Stimulated activated CD4-positive, alpha-beta T cell treated with anti-CD3 and anti-CD28 coated beads, TNF-alpha, amount 100 ng/mL, for 4 hours (primary cell): Measurements from ENCODE around the gene FAM83F.
"Not testable (repeated sequence)": the region's sequence is repeated elsewhere in the genome, so short reads cannot be mapped to it uniquely, and the experiment has no call there.

Experiments
- DNase-seq, 3 experiments: peaks; one replicate each; pipeline ENCODE4 v3.0.0-alpha.2; 2020; ENCODE audit warnings: low read depth in 3 of 3

FAM83F gene

GRCh38 chr22:39994566-39995392 is at the start of gene FAM83F:
FAM83F (plus strand) TSS chr22:39994954; CDS start chr22:39995043, 89 bp downstream.
- DNase-seq = peak in 2 of 3 experiments; percentile 11 to 35

DNA sequence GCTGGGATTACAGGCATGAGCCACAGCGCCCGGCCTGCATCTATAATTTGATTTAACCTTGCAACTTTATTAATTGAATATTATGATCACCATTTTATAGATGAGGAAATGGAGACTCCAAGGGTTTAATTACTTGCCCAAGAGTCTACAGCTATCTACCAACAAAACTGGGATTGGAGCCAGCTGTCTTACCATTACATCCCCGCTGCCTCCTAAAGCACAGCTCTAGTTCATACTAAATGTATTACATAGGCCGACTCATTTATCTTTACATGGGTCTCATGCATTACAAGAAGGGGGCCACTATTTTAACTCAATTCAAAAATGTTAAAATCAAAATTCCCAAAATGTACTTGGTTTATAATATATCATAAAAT is 48.6 kb upstream of the FAM83F start:
- no peak for DNase-seq

- no peak for DNase-seq
Measured at GRCh38 chr22:39946503-39947219, 48.1 kb upstream of the FAM83F start.

DNA sequence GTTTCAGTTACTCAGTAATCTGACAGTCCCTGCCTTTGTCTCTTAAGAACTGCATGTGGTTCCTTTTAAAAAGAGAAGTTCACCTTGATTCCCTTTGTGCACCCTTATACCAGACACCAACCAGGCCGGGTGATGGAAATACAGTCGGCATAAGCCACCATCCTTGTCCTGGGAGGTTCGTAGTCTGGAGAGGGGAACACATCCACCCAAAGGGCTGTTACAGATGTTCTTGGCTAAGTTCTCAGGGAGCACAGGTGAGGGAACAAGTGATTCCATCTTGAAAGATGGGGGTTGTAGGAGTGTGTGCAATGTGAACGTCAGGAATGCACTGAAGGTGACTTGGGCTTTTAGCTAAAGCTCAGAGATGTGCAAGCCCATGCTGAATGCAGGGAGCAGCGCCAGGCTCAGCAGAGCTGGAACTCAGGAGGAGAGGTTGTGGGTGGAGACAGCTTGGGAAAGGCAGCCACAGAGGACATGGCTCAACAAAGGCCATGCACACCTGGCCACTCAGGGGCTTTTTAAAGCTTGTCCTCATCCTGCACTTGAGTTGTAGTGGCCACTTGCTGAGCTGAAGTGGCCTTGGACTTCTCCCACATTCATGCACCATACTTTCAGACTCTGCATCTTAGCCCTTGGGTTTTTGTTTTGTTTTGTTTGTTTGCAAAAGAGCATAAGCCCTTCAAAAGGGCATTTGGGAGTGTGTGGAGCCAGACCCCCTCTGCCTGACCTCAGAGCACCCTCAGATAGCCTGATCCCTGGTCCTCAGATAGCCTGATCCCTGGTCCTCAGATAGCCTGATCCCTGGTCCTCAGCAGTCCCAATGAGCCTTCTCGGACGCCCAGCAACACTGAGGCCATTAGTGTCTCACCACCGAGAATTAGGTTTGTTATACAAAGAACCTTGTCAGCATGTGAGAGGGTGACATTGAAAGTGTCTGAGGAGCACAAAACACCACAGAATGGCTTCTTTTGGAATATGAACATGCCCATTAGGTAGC is 47.2 kb upstream of the FAM83F start:
- DNase-seq = no peak

GRCh38 chr22:39949964-39950737 is 44.6 kb upstream of the FAM83F start:
- no peak for DNase-seq

DNA sequence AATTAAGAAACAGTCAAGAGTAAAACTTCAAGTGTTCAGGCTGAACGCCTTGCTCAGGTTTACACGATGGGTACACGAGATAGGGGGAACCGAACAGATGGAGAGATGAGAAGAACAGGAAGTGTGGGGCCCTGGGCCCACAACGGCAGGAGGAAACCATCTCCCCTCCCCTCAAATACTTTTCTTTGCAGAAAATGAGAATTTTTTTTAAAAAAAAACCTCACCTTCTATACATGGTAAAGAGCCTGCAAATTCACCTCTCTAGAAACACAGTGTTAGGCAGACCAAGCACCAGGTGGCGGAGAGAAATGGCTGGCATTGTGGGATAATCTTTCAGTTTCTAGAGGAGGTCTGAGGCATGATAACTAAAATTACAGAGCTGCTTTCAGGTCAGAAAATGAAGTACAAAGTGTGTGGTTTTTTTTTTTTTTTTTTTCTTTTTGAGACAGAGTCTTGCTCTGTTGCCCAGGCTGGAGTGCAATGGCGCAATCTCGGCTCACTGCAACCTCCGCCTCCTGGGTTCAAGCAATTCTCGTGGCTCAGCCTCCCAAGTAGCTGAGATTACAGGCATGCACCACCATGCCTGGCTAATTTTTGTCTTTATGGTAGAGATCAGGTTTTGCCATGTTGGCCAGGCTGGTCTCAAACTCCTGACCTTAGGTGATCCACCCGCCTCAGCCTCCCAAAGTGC is 43.0 kb upstream of the FAM83F start:
- not testable (repeated sequence) for DNase-seq

- no peak for DNase-seq
Measured at GRCh38 chr22:39952347-39952746, 42.4 kb upstream of the FAM83F start.

- no peak for DNase-seq
Measured at GRCh38 chr22:39953101-39953500, 41.7 kb upstream of the FAM83F start.

GRCh38 chr22:39954584-39955055 is 40.1 kb upstream of the FAM83F start:
- no peak for DNase-seq

- no peak for DNase-seq
Measured at GRCh38 chr22:39955675-39956074, 39.1 kb upstream of the FAM83F start.

- DNase-seq = no peak
Measured at GRCh38 chr22:39956932-39957664, 37.7 kb upstream of the FAM83F start.

- DNase-seq = no peak
Measured at GRCh38 chr22:39958009-39958711, 36.6 kb upstream of the FAM83F start.

DNA sequence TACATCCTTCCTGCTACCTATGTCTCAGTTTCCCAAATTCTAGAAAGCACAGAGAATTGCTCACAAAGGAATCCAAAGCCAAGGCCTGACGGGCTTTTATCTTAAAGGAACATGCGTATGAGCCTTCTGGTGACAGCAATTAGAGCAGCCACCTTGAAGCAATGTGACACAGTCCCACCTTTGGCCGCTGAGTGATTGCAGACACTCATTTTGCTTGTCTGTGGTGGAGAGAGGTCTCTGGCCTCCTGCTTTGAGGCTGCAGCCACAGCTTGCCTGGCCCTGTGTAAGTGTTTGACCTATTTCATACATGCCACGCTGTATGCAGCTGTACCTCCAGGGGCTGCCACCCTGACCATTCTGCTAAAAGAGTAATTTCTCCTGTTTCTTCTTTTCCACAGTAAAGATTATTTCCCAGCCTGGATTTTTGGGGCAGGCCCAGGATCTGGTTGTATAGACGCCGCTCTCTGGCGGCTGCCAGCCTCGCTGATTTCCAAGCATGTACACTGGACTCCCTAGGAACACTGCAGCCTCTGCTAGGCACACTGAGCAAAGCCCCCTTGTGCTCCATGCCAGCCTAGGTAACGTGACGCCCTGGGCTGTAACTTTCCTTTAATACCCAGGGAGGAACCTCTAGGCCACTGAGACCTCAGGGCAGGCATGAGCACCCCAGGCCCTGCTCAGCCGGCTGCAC is 35.7 kb upstream of the FAM83F start:
- DNase-seq = no peak

GRCh38 chr22:39959640-39960447 is 34.9 kb upstream of the FAM83F start, which contains the start of gene TMA7B:
TMA7B (plus strand) TSS chr22:39960397; CDS start chr22:39964375, 3,978 bp downstream.
- no peak for DNase-seq

DNA sequence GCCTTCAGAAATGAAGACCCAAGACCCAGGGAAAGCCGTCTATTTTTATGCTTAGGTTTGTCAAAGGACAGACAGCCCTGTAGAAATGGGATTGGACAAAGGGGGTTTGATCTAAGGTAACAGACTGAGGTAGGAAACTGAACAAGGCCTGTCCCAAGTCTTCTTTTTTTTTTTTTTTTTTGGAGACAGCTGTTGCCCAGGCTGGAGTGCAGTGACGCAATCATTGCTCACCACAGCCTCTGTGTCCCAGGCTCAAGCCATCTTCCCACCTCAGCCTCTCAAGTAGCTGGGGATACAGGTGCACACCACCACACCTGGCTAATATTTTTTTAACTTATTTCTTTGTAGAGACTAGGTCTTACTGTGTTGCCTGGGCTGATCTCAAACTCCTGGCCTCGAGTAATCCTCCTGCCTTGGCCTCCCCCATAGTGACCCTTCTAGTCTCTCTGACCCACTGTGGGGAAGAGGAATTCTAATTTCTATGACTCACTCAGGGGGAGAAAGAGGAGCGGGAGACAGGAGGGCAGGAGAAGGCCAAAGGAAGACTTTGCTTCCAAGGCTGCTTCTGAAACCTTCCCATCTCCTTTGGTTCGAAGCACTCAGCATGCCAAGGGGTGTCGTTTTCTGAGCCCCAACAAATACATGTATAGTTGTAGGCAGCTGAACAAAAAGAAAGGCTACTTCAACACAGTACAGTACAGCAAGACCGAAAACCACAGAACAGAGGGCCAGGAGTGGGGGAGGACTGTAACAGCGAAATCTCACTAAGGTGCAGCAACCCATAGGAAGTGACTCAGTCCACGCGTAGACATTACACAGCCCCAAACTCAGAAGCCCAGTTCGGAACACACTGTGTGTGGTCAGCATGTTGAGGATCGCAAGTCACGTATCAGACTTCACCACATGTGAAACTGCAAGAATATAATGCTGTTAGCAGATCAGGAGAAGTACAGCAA is 33.7 kb upstream of the FAM83F start:
- DNase-seq = peak in 2 of 3 experiments; percentile 25 to 33

- DNase-seq = no peak
Measured at GRCh38 chr22:39962071-39962470, 32.7 kb upstream of the FAM83F start.
